GM19035 (cell line): Measurements from ENCODE around the gene NBPF3.
"Not testable (repeated sequence)": the region's sequence is repeated elsewhere in the genome, so short reads cannot be mapped to it uniquely, and the experiment has no call there.

Experiments
- ATAC-seq: cut with Tn5 transposase; IDR thresholded peaks from one replicate; pipeline ENCODE4 v1.9.1; 2021; ENCODE audit not compliant: unreplicated experiment

The NBPF3 gene

DNA sequence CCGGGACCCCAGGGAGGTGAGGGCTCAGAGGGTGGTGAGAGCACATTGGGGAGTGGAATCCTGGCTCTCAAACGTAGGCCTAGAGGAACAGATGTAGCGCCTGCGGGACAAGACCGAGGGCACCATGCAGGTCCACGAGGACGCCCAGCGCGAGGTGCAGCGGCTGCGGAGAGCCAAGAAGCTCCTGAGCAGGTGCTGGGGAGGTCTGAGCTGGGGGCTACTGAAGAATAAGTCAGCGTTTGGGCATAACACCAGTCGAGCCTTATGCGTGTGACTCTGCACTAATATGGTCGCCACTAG, 2.6 kb upstream of the NBPF3 start:
- ATAC-seq: no peak

DNA sequence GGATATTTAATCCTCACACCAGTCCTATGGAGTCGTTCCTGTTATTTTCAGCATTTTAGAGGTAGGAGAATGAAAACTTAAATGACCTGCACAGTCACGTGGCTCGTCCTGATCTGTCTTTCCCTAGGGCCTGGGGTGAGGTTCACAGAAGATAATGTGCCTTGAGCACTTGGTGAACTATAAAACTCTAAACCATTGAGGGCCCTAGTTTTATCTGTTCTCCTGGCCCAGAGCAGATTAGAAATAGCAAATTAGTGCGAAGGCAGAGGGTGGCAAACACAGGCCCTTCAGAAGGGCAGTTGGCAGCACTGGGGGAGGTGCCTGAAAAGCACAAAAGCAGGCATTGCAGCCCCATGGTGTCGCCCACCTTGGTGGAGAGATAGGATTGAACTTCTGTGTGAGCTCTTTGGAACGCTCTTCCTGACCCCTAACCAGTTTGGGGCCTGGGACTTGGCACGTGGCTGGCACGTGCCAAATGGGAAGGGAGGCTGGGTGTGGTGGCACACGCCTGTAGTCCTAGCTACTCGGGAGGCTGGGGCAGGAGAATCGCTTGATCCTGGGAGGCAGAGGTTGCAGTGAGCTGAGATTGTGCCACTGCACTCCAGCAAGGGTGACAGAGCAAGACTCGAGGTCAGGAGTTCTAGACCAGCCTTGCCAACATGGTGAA, 1.2 kb upstream of the NBPF3 start:
- not testable (repeated sequence) for ATAC-seq

DNA sequence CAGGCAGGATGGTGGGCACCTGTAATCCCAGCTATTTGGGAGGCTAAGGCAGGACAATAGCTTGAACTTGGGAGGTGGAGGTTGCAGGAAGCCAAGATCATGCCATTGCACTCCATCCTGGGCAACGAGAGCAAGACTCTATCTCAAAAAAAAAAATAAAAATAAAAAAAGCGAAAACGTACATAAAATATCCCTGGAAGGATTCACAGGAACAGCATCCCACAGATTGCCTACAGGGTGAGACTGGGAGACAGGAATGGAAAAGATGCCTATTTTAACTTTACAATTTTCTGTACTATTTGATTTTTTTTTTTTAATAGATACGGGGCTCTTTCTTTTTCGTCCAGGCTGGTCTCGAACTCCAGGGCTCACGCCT, 604 bp upstream of the NBPF3 start:
- ATAC-seq: no peak

DNA sequence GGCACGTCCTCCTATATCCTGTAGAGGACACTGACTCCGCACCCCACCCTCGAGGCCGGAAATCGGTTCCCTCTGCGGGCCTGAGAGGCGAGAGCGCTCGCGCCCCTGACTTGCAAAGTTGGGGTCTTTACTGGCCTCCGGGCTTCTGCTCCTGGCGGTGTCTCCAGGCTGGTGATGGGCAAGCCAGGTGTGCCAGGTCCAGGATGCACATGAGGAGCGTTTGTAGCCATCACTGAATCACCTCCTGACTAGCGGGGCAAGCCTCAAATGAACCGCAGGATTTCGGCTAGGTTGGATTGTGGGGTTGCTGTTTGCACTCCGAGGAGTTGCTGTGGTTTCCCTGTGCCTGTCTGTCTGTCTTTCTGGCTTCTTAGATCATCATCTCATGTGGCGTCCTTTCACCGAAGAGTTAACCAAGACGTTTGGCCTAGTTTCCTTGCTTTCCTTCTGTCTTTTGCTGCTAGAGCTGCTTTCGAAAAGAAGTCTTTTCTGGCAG, 741 bp downstream of the NBPF3 start:
- ATAC-seq: peak; percentile 11

DNA sequence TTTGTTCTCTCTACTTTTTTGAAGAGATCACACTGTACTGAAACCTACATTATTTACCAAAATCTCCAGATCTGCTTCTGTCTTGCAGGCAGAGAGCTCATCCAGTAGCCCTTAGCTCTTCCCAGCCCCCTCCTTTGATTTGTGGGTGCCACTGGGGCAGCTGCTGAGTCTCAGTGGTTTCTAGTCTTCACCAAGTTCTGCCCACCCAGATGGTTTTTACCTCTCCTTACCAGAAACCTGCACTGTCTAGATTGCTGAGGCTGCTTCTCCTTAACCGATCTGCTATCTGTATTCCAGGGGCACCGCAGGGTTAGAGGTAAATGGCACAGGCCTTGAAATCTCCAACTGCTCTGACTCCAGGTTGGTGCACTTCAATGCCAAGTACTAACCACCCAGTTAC, 6.7 kb downstream of the NBPF3 start:
- ATAC-seq: not testable (repeated sequence)

DNA sequence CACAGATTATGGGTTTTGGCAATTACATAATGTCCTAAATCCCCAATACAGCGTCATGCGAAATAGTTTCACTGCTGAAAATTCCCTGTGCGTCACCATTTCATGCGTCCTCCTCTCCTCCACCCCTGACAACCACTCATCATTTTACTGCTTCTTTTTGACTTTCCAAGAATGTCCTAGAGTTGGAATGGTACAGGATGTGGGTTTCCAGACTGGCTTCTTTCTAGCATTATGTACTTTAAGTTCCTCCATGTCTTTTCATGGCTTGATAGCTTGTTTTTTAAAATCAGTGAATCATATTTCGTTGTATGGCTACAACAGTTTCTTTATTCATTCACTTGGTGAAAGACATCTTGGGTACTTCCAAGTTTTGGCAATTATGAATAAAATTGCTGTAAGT, 7.4 kb downstream of the NBPF3 start:
- no peak for ATAC-seq

DNA sequence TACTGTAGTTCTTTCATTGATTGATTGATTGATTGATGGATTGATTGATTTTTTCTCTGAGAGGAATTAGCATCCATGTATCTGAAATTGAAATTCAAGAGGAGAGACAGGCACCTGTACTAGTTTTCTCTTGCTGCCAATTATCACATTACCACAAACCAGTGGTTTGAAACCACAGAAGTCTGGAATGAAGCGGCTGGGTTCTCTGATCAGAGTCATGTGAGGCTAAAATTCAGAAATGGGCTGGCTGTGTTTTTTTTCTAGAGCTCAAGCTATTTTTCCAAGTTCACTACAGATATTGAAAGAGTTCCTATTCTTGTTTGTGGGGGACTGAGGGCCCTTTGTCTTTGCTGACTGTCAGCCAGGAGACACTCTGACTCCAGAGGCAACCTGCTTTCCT, 10.0 kb downstream of the NBPF3 start:
- no peak for ATAC-seq

DNA sequence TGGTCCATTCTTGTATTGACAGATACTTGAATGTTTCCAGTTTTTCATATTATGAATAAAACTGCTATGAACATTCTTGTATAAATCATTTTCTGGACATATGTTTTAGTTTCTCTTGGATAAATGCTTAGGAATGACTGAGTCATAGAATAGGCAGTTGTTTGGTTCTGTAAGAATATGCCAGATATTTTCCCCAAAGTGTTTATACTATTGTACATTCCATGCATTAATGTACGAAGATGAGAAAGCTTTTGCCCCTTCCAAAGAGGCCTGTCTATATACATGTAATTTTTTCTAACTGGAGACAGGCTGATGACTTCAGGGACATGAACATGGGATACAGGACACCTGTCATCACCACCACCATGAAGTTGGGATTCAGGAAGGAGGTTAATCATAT, 11.3 kb downstream of the NBPF3 start:
- no peak for ATAC-seq

DNA sequence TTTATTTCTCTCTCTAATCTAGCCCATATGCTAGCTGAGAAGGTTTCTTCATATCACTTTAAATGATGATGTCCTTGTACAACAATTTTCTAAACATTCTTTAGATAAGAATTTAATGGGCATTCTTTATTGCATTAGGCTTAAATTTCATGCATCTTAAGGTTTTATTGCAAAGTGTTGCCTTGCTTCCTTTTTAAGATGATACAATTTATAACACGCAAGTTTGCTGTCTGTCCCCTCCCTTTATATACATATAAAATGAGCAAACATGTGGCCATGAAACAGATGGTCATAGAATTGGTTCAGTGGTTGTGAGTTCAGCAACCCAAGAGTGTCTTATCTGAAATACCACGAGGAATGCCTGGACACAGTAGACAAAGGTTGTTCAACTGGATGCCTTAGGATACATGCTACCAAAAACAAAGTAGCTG, 12.1 kb downstream of the NBPF3 start:
- ATAC-seq: no peak

DNA sequence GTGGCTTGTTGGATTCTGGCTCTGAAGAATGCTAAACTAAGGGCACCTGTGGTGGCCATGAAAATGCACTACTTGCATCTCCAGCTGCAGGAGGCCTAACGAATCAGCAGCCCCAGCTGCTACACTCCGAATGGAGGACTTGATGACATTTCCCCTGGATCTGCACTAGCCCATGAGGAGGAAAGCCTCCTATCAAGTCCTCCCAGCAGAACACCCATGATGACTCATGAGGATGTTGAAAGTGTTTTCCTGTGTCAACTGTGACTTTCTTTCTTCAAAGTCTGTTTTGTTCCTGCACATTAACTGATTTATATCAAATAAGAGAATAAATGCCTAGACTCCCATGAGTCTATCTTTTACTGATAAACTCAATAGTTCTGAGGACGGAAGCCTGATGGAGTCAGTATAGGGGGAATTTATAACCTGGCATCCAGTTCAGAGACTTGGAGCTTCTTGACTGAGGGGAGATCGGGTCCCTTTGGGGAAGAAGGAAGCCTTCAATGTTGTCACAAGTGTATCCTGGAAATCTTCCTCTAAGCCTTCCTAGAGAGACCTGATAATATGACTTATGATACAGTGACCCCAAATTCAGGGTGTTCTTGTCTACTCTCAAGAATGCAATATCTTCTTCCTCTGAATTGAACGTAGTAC, 14.2 kb downstream of the NBPF3 start:
- not testable (repeated sequence) for ATAC-seq

DNA sequence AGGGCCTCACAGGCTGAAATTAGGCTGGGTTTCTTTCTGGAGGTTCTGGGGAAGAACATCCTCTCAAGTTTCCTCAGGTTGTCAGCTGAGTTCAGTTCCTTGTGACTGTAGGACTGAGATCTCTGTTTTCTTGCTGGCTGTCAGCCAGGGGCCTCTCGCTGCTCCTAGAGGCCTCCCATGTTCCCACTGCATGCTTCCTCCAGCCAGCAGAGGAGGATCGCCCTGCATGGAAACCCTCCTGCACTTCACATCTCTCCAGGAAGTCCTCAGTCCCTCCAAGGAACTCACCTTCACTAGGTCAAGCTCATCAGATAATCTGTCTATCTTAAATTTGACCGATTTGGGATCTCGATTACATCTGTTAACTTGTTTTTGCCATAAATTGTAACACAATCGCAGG, 15.0 kb downstream of the NBPF3 start:
- not testable (repeated sequence) for ATAC-seq

DNA sequence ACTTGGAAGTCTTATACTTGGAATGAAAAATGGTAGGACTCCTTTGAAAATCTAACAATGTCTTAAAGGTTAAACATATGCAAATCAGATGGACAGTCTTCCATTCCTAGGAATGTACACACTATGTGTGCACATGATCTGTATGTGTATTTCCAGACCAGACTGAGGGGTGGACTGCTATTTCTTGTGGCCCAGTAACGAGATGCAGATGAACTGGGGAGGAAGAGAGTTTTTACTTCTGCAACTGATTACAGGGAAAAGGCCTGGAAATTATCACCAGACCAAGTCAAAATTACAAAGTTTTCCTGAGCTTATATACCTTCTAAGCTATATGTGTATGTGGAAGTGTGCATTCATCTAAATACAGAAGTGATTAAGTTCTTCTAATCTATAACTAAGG, 17.7 kb downstream of the NBPF3 start:
- no peak for ATAC-seq

DNA sequence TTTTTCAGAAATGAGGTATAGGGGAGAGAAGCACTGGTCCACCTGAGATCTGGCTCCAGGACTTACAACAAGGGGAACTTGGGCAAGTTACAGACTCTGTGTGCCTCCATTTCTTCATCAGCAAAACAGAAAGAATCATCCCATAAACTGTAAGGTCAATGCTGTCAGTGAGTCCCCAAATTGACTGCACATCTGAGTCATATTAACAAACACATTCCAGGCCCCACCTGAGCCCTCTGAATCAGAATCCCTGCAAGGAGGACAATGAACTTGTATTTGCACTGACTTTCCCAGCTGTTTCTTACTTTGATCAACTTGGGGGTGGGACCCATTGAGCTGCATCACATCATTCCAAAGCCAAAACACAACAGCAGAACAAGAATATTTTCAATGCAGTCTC, 25.2 kb downstream of the NBPF3 start:
- ATAC-seq: not testable (repeated sequence)

DNA sequence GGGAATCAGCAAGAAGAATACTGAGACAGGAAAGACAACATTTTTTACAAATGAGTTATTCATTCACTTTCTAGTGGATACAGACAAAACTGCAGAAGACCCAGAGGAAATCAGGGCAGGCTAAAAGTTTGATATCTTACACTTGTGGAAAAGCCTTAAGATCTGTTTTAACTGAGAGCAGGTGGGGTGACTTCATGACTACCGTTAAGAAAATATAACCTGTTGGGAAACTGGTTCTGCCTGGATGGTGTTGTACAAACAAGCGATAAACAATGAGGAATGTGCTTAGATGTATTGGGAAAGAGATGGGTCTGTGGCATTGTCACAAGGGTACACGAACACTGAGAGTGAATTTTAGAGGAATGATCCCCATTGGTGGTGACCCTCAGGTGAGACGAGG, 28.0 kb downstream of the NBPF3 start:
- not testable (repeated sequence) for ATAC-seq

DNA sequence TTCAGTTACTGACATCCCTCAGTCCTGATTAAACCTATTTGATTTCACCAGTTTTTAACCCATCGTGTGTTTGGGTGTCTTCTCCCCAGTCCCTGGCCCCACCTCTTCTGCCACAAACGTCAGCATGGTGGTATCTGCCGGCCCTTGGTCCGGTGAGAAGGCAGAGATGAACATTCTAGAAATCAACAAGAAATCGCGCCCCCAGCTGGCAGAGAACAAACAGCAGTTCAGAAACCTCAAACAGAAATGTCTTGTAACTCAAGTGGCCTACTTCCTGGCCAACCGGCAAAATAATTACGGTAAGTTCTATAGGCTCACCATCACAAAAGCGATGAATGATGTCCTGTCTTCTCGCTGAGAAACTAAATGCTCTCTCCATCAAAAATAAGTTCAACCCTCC, 28.7 kb downstream of the NBPF3 start:
- no peak for ATAC-seq

DNA sequence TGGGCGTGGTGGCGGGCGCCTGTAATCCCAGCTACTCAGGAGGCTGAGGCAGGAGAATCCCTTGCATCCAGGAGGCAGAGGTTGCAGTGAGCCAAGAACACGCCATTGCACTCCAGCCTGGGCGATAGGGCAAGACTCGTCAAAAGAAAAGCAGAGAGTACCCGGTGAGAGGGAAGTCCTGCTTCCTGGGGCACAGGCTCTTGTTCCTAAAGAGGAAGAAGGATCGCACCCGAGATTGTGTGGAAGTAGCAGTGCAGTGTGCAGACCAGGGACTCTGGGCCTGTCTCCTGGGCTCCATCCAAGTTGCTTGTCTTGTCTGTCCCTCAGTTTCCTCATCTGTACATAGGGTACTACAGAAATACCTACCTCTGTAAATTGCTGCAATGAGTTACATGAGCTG, 29.6 kb downstream of the NBPF3 start:
- no peak for ATAC-seq

DNA sequence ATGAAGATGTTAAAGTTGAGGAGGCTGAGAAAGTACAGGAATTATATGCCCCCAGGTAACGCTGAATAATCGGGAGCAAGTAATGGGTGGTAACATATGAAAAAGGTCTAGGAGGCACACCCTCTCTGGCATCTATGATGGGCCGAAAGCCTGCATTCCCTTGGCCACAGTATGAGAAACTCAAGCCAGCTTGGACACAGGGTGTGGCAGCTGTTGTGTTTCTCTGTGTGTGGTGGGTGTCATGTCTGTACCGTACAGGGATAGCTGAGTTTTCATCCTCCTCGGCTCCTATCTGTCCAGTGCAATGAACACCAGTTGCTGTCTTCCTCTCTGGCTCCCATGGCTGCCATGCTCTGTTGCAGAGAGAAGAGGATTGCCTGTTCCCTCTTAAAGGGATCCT, 32.9 kb downstream of the NBPF3 start:
- no peak for ATAC-seq

DNA sequence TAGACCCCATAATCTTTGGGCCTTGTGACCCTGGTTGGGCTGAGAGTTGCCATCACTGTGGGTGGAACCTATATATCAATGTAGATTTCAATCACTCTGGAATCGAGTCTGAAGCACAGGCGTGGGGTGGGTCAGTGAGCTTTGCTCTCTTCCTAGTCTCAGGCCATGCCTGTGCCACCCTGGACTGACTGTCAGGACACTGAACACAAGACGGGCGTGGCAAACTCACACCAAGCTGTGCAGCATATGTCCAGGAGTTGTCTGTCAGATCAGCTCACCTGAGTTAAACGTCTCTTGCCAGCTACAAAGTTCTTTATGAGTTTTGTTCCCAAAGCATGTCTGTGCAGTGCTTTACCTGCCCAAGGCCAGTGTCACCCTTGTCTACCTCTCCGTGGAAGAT, 38.4 kb downstream of the NBPF3 start:
- ATAC-seq: no peak

DNA sequence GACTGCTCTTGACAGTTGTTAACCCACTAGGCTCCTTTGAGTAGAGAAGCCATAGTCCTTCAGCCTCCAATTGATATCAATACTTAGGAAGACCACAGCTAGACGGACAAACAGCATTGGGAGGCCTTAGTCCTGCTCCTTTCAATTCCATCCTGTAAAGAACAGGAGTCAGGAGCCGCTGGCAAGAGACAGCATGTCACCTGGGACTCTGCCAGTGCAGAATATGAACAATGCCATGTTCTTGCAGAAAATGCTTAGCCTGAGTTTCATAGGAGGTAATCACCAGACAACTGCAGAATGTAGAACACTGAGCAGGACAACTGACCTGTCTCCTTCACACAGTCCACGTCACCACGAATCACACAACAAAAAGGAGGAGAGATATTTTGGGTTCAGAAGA, 43.9 kb downstream of the NBPF3 start:
- not testable (repeated sequence) for ATAC-seq

DNA sequence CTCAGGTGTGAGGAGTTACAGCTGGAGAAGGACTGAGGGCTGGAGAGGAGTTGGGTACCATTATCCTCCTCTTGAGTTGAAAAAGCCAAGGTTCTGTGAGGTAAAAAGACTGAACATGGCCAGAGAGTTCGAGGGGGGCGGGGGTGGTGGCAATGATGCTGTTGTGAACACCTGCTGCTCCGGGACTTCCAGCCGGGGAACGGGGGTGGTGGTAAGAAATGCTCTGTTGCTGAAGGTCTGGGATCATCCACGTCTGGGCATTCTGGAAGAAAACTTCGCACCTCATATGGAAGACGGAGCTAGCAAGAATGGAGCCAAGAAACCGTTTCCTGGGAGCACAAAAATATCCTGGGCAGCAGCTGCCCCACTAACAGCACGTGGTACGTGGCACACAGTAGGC, 49.2 kb downstream of the NBPF3 start:
- ATAC-seq: no peak

DNA sequence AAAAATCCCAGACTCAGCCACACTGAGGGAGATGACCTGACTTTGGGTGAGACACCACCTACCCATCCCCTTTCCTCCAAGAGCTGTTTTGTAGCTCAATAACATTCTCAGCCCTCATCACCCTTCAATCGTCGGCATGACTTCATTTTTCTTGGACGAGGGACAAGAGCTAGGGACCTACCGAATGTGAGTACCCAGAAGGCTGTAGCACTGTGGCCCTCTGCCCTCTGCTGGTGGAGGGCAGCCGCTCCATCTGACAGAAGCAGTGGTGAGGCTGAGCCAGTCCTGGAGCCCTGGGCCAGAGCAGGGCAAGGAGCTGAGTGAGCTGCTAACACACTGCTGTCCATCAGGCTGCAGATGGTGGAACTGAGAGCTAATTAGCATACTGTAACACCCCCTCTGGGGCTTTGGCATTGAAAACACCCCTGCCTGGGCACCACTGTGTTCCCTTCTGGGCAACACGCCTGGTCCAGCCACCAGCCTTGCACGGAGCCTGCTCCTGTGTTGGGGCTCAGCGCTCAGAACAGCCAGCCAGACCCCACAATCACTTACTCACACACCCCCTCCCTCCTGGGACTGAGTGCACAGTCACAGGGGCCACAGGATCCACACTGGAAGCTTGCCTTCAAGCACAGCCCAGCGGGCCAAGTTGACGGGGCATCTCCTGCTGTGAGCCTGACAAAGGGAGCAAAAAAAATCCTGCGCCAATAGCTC, 51.0 kb downstream of the NBPF3 start:
- ATAC-seq: no peak
